NCI-H526 (cell line): ENCODE data around the gene COMMD9.
"Not testable (repeated sequence)": the region's sequence is repeated elsewhere in the genome, so short reads cannot be mapped to it uniquely, and the experiment has no call there.

Experiments used
- DNase-seq, 2 experiments: peaks; one replicate each; lab custom pipeline; 2025; lab: John Stamatoyannopoulos, UW

Gene COMMD9

GRCh38 chr11:36289226-36289852, at the start of gene COMMD9:
TSS of gene COMMD9 (minus strand) at chr11:36289424. CDS start at chr11:36289412, 12 bp downstream.
- DNase-seq = peak; percentile 95 to 98

GRCh38 chr11:36333897-36334296, 44.7 kb upstream of the COMMD9 start:
- DNase-seq = peak; percentile 18 to 54

- no peak for DNase-seq
These were observed 44.2 kb upstream of the COMMD9 start for GRCh38 chr11:36333468-36333867.

- DNase-seq = no peak
These were observed 41.2 kb upstream of the COMMD9 start for GRCh38 chr11:36330411-36330810.

- no peak for DNase-seq
These were observed 39.9 kb upstream of the COMMD9 start for GRCh38 chr11:36328966-36329673.

GRCh38 chr11:36326524-36327419, 37.5 kb upstream of the COMMD9 start:
- DNase-seq = no peak

- DNase-seq = not testable (repeated sequence)
These were observed 36.2 kb upstream of the COMMD9 start for GRCh38 chr11:36325403-36325802.

GRCh38 chr11:36324956-36325355, 35.7 kb upstream of the COMMD9 start:
- not testable (repeated sequence) for DNase-seq

GRCh38 chr11:36317992-36318391, 28.8 kb upstream of the COMMD9 start:
- no peak for DNase-seq

- no peak for DNase-seq
These were observed 26.8 kb upstream of the COMMD9 start for GRCh38 chr11:36316049-36316448.

GRCh38 chr11:36314434-36314767, 25.2 kb upstream of the COMMD9 start:
- no peak for DNase-seq

- DNase-seq = no peak
These were observed 24.7 kb upstream of the COMMD9 start for GRCh38 chr11:36313750-36314433.

GRCh38 chr11:36312611-36313472, 23.6 kb upstream of the COMMD9 start:
- no peak for DNase-seq

GRCh38 chr11:36311926-36312595, 22.8 kb upstream of the COMMD9 start:
- no peak for DNase-seq

GRCh38 chr11:36309779-36310178, 20.6 kb upstream of the COMMD9 start:
- DNase-seq = no peak

GRCh38 chr11:36308577-36308976, 19.4 kb upstream of the COMMD9 start:
- no peak for DNase-seq

GRCh38 chr11:36306888-36307287, 17.7 kb upstream of the COMMD9 start:
- peak in 1 of 2 experiments; percentile 23 for DNase-seq

GRCh38 chr11:36305047-36305446, 15.8 kb upstream of the COMMD9 start:
- no peak for DNase-seq

GRCh38 chr11:36304351-36304750, 15.1 kb upstream of the COMMD9 start:
- DNase-seq = no peak

GRCh38 chr11:36300650-36301049, 11.4 kb upstream of the COMMD9 start:
- no peak for DNase-seq
